Trophoblast cell (in vitro differentiated cells and primary cell): ENCODE data around the gene TBL1XR1.

Source experiments
- DNase-seq, 2 donors: peaks; one replicate each; pipeline ENCODE4 v3.0.0-alpha.2; 2016
- H2AFZ ChIP-seq: 2 replicates; pipeline ENCODE4 v1.6.1; 2013; ENCODE audit warnings: low read length, moderate library complexity, mild to moderate bottlenecking; ENCODE audit not compliant: insufficient read depth, poor library complexity
- H2AK5ac ChIP-seq: 2 replicates; pipeline ENCODE4 v1.6.1; 2013; ENCODE audit warnings: mild to moderate bottlenecking, low read length
- H2BK120ac ChIP-seq: 2 replicates; pipeline ENCODE4 v1.6.1; 2013; ENCODE audit warnings: low read length, mild to moderate bottlenecking, moderate library complexity; ENCODE audit not compliant: insufficient read depth, poor library complexity
- H2BK12ac ChIP-seq: 2 replicates; pipeline ENCODE4 v1.6.1; 2013; ENCODE audit warnings: mild to moderate bottlenecking, low read length, moderate library complexity
- H2BK5ac ChIP-seq: 2 replicates; pipeline ENCODE4 v1.6.1; 2013; ENCODE audit warnings: low read length, low read depth, moderate library complexity, mild to moderate bottlenecking; ENCODE audit not compliant: poor library complexity
- H3K14ac ChIP-seq: 2 replicates; pipeline ENCODE4 v1.6.1; 2013; ENCODE audit warnings: mild to moderate bottlenecking, low read length
- H3K18ac ChIP-seq: 2 replicates; pipeline ENCODE4 v1.6.1; 2013; ENCODE audit warnings: mild to moderate bottlenecking, low read length
- H3K23ac ChIP-seq: 2 replicates; pipeline ENCODE4 v1.6.1; 2013; ENCODE audit warnings: low read length
- H3K27ac ChIP-seq: 2 replicates; pipeline ENCODE4 v1.5.1; 2013; ENCODE audit warnings: low read depth, mild to moderate bottlenecking, inconsistent platforms, low read length, moderate library complexity
- H3K27me3 ChIP-seq: 2 replicates; pipeline ENCODE4 v1.6.1; 2013; ENCODE audit warnings: inconsistent platforms, mild to moderate bottlenecking, low read length, moderate library complexity; ENCODE audit not compliant: insufficient read depth
- H3K36me3 ChIP-seq, 2 experiments: 1 replicate in 1 of 2; 2 replicates in 1 of 2; pipeline ENCODE4 v1.6.1; 2013; ENCODE audit warnings: low read length in 2 of 2, mild to moderate bottlenecking in 2 of 2, moderate library complexity in 1 of 2; ENCODE audit not compliant: insufficient read depth in 2 of 2, control insufficient read depth in 1 of 2
- H3K4ac ChIP-seq: 2 replicates; pipeline ENCODE4 v1.6.1; 2013; ENCODE audit warnings: low read depth, mild to moderate bottlenecking, low read length, moderate library complexity
- H3K4me1 ChIP-seq, 2 experiments: 1 replicate in 1 of 2; 2 replicates in 1 of 2; pipeline ENCODE4 v1.6.1; 2013; ENCODE audit warnings: low read length in 2 of 2, mild to moderate bottlenecking in 2 of 2, moderate library complexity in 1 of 2; ENCODE audit not compliant: insufficient read depth in 2 of 2, control insufficient read depth in 1 of 2
- H3K4me2 ChIP-seq: 2 replicates; pipeline ENCODE4 v1.6.1; 2013; ENCODE audit warnings: inconsistent platforms, mild to moderate bottlenecking, low read length, moderate library complexity
- H3K4me3 ChIP-seq: 2 replicates; pipeline ENCODE4 v1.5.1; 2013; ENCODE audit warnings: mild to moderate bottlenecking, low read depth, low read length, inconsistent platforms
- H3K79me1 ChIP-seq: one replicate; pipeline ENCODE4 v1.6.1; 2013; ENCODE audit warnings: low read length
- H3K79me2 ChIP-seq: 2 replicates; pipeline ENCODE4 v1.6.1; 2013; ENCODE audit warnings: low read length, mild to moderate bottlenecking; ENCODE audit not compliant: control insufficient read depth, insufficient read depth, poor library complexity
- H3K9ac ChIP-seq: 2 replicates; pipeline ENCODE4 v1.6.1; 2013; ENCODE audit warnings: mild to moderate bottlenecking, low read length
- H3K9me3 ChIP-seq: 2 replicates; pipeline ENCODE4 v1.6.1; 2013; ENCODE audit warnings: low read depth, mild to moderate bottlenecking, control low read depth, inconsistent platforms, low read length; ENCODE audit not compliant: insufficient read depth
- H4K12ac ChIP-seq: 2 replicates; pipeline ENCODE4 v1.6.1; 2013; ENCODE audit warnings: low read depth, mild to moderate bottlenecking, low read length, moderate library complexity
- H4K8ac ChIP-seq: 2 replicates; pipeline ENCODE4 v1.6.1; 2013; ENCODE audit warnings: low read depth, mild to moderate bottlenecking, low read length, moderate library complexity
- H4K91ac ChIP-seq: one replicate; pipeline ENCODE4 v1.6.1; 2013; ENCODE audit warnings: low read depth, mild to moderate bottlenecking, low read length, moderate library complexity
- WGBS: extraction: QIAGEN DNeasy Blood & Tissue Kit; methylation state at CpG from one replicate; pipeline ENCODE4 v1.1.7; 2013; ENCODE audit warnings: missing lambda C conversion rate; ENCODE audit not compliant: insufficient read length, insufficient coverage; ENCODE audit errors: extremely low coverage; 5-methylcytosine and 5-hydroxymethylcytosine counted together

The TBL1XR1 gene

GRCh38 chr3:177066068-177066467, 131.2 kb downstream of the TBL1XR1 start:
- Histone ChIP-seq H3K36me3 (peaks cover 2% of the 10 kb centered on the region in 2 experiments), H2AK5ac (no peak overlapping the region)
- WGBS: no CpG with 5 or more reads among the region's 2 CpGs

GRCh38 chr3:177065285-177066033, 131.8 kb downstream of the TBL1XR1 start:
- Histone ChIP-seq H2AFZ (no peak overlapping the region), H3K4me1 (no peaks in the 10 kb centered on the region), H3K18ac (no peak overlapping the region), H3K27ac (no peak overlapping the region), H2AK5ac (no peak overlapping the region), H4K12ac (no peak overlapping the region), H3K23ac (no peak overlapping the region), H4K91ac (no peak overlapping the region), H3K4me3 (no peak overlapping the region), H4K8ac (no peak overlapping the region), H3K79me2 (peaks cover 2% of the 10 kb centered on the region), H2BK12ac (no peak overlapping the region), H3K9ac (no peak overlapping the region), H2BK5ac (no peak overlapping the region), H3K27me3 (no peaks in the 10 kb centered on the region), H2BK120ac (no peak overlapping the region), H3K14ac (no peak overlapping the region), H3K9me3 (no peaks in the 10 kb centered on the region), H3K4me2 (no peak overlapping the region), H3K4ac (no peak overlapping the region), H3K79me1 (no peaks in the 10 kb centered on the region), H3K36me3 (peaks cover 2% of the 10 kb centered on the region in 2 experiments)
- no peak for DNase-seq
- no CpG with 5 or more reads among the region's 3 CpGs for WGBS

More at GRCh38 chr3:177066068-177066467, 131.2 kb downstream of the TBL1XR1 start:
- Histone ChIP-seq H3K4ac (peak overlapping the region; percentile 79), H2AFZ (no peak overlapping the region), H3K14ac (no peak overlapping the region), H3K9me3 (no peaks in the 10 kb centered on the region), H3K79me1 (no peaks in the 10 kb centered on the region), H3K27ac (no peak overlapping the region), H3K9ac (no peak overlapping the region), H4K12ac (no peak overlapping the region), H4K8ac (no peak overlapping the region), H3K18ac (peak overlapping the region; percentile 71), H3K4me3 (no peak overlapping the region), H3K23ac (no peak overlapping the region), H3K79me2 (peaks cover 2% of the 10 kb centered on the region), H3K4me2 (no peak overlapping the region), H4K91ac (no peak overlapping the region), H2BK12ac (no peak overlapping the region), H3K4me1 (no peaks in the 10 kb centered on the region), H2BK120ac (no peak overlapping the region), H2BK5ac (no peak overlapping the region), H3K27me3 (no peaks in the 10 kb centered on the region)
- no peak for DNase-seq

DNA sequence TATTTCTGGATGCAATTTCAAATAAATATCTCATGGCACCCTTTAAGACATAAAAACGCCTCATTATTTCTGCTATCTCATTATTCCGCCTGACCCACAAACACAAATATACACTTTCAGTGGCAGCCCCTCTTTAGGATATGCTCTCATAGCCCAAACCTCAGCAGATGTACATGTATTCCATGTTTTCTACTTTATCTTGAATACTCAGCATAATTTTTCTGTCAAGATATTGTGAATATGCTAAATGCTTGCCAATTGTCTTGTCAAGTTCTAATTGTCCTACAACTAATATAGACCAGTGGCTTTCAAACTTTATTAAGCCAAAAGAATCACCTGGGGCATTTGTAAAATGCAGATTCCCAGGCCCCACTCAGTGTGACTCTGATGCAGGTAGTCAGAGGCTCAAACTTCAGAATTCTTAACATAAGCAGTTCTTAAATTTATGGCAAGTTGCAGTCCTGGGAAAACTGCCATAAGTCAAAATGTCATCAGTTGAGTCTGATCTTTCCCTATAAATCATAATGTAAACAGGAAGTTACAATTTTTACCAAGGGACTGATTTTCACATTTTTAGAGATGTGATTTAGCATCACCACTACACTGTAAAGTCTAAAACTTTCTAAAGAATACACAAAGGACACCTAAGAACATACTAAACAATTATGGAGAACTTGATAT, 135.1 kb downstream of the TBL1XR1 start:
- Histone ChIP-seq H3K9me3 (no peaks in the 10 kb centered on the region), H2BK5ac (no peak overlapping the region), H3K79me2 (peaks cover 2% of the 10 kb centered on the region), H3K36me3 (peaks cover 3 to 4% of the 10 kb centered on the region in 2 experiments), H2AK5ac (no peak overlapping the region), H3K18ac (no peak overlapping the region), H3K23ac (no peak overlapping the region), H3K27ac (no peak overlapping the region), H3K27me3 (no peaks in the 10 kb centered on the region), H4K91ac (no peak overlapping the region), H2AFZ (no peak overlapping the region), H3K9ac (no peak overlapping the region), H2BK12ac (no peak overlapping the region), H3K4me2 (no peak overlapping the region), H3K14ac (no peak overlapping the region), H3K4ac (no peak overlapping the region), H3K79me1 (no peaks in the 10 kb centered on the region), H4K12ac (no peak overlapping the region), H3K4me3 (no peak overlapping the region), H3K4me1 (no peaks in the 10 kb centered on the region), H2BK120ac (no peak overlapping the region), H4K8ac (no peak overlapping the region)
- no CpG with 5 or more reads among the region's 2 CpGs for WGBS
- no peak for DNase-seq

DNA sequence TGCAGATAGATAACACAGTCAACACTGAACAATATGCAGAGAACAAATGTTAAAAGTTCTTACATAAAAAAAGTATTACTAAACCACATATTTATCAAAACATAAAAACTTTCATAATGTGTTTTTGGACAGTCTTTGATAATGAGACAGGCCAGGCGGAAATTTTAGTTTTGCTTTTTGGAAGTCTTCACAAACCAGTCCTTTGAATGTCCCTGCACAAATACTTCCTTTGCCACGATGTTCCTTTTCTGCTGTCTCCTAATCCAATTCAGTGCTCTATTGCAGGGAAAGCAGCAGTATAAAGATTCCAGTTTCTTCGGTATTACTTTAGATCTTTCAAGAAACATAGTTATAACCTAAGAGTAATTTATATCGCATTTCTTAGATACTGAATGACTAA, 135.9 kb downstream of the TBL1XR1 start:
- Histone ChIP-seq H2AK5ac (no peak overlapping the region), H4K12ac (no peak overlapping the region), H3K4me2 (no peak overlapping the region), H3K79me1 (no peaks in the 10 kb centered on the region), H3K36me3 (peaks cover 3 to 4% of the 10 kb centered on the region in 2 experiments), H2AFZ (no peak overlapping the region), H3K79me2 (peaks cover 2% of the 10 kb centered on the region), H3K27me3 (no peaks in the 10 kb centered on the region), H3K23ac (no peak overlapping the region), H3K27ac (no peak overlapping the region), H3K9me3 (no peaks in the 10 kb centered on the region), H3K4me3 (no peak overlapping the region), H3K14ac (no peak overlapping the region), H3K4ac (no peak overlapping the region), H2BK5ac (no peak overlapping the region), H3K4me1 (no peaks in the 10 kb centered on the region), H4K8ac (no peak overlapping the region), H4K91ac (no peak overlapping the region), H3K18ac (no peak overlapping the region), H3K9ac (no peak overlapping the region), H2BK12ac (no peak overlapping the region), H2BK120ac (no peak overlapping the region)
- WGBS: no CpG with 5 or more reads among the region's 4 CpGs
- DNase-seq: no peak
